A549 treated with AZD2906 at 1 μM for 4 hours (cell line): ENCODE results near the gene OR14I1. TPM values are rescaled to one million over a fixed set of nuclear protein-coding genes. Genes with fewer than 3 reads are reported as not detected.

ENCODE experiments used
- total RNA-seq: library from RNA; stranded (reverse); fragments of 200-300 nt; extraction: Qiagen RNA extraction; gene quantifications from 5 replicates; pipeline ENCODE4 v1.2.3, GENCODE V29; 2022

Gene OR14I1
- not detected in 5 replicates for total RNA-seq

DNA sequence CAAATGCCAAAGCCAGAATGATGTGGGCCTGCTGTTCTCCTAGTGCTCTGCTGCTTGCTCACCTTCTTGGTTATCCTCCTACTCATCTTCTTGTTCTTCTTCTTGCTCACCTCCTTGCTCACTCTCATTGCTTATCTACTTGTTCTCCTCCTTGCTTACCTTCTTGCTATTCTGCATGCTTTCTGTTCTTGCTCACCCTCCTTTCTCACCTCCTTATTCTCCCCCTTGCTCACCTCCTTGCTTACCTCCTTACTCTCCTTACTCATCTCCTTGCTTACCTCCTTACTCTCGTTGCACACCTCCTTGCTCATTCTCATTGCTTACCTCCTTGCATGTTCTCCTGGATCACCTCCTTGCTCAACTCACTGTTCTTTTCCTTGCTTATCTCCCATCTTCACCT, at the start of gene OR14I1:
Gene OR14I1 (minus strand): TSS at position 53 of the 400 bp plus-strand sequence.

GRCh38 chr1:248655354-248655753, 47.2 kb downstream of the OR14I1 start, which contains the start of gene OR2T27:
Gene OR2T27 (minus strand): TSS chr1:248655528. CDS start chr1:248650884, 4,644 bp downstream.

Other genes starting within 250 kb of the OR14I1 start
- not detected in 5 replicates for gene OR2T3, start 229.4 kb downstream of the OR14I1 start, total RNA-seq
- gene OR2T5, start 214.2 kb downstream of the OR14I1 start, total RNA-seq: not detected in 5 replicates
- gene OR2G6, start 194.7 kb downstream of the OR14I1 start, total RNA-seq: not detected in 5 replicates
- not detected in 5 replicates for gene OR2T29, start 140.0 kb downstream of the OR14I1 start, total RNA-seq
- gene OR2T34, start 128.0 kb downstream of the OR14I1 start, total RNA-seq: not detected in 5 replicates
- gene OR2T10, start 105.1 kb downstream of the OR14I1 start, total RNA-seq: not detected in 5 replicates
- not detected in 5 replicates for gene OR2T11, start 67.7 kb downstream of the OR14I1 start, total RNA-seq
- gene OR2T35, start 57.5 kb downstream of the OR14I1 start, total RNA-seq: not detected in 5 replicates
- not detected in 5 replicates for gene OR2T27, start 47.2 kb downstream of the OR14I1 start, total RNA-seq
- gene LYPD8, start 53.0 kb upstream of the OR14I1 start, total RNA-seq: 0.07 to 0.22 TPM (median 0.10 TPM) in 5 replicates
- gene SH3BP5L, start 123.1 kb upstream of the OR14I1 start, total RNA-seq: 19.6 to 24.8 TPM (median 23.8 TPM) in 5 replicates
- 14.3 to 20.1 TPM (median 19.5 TPM) in 5 replicates for gene ZNF672, start 135.5 kb upstream of the OR14I1 start, total RNA-seq
- 11.6 to 22.0 TPM (median 18.1 TPM) in 5 replicates for gene ZNF692, start 156.3 kb upstream of the OR14I1 start, total RNA-seq
- 3.1 to 4.1 TPM (median 3.5 TPM) in 5 replicates for gene PGBD2, start 203.5 kb upstream of the OR14I1 start, total RNA-seq